SKM-1 treated with dmso at 0.1 percent for 144 hours (cell line): Measurements from ENCODE around the gene TMEM120B.
"Not testable (repeated sequence)": the region's sequence is repeated elsewhere in the genome, so short reads cannot be mapped to it uniquely, and the experiment has no call there.

Experiments
- DNase-seq: peaks from one replicate; lab custom pipeline; 2025; ENCODE audit not compliant: unreplicated experiment; lab: John Stamatoyannopoulos, UW

TMEM120B gene

GRCh38 chr12:121789800-121790728, 77.5 kb downstream of the TMEM120B start:
- DNase-seq: peak; percentile 74

GRCh38 chr12:121790785-121791184, 78.2 kb downstream of the TMEM120B start:
- DNase-seq: not testable (repeated sequence)

GRCh38 chr12:121791671-121792551, 79.4 kb downstream of the TMEM120B start:
- no peak for DNase-seq

- DNase-seq: no peak
Measured at GRCh38 chr12:121792607-121793439, 80.3 kb downstream of the TMEM120B start.

- no peak for DNase-seq
Measured at GRCh38 chr12:121793440-121793837, 80.9 kb downstream of the TMEM120B start, which contains the start of gene RHOF. TSS of gene RHOF (minus strand) at chr12:121793688. CDS start at chr12:121793633, 55 bp downstream.

- DNase-seq: peak; percentile 66
Measured at GRCh38 chr12:121793838-121794533, 81.4 kb downstream of the TMEM120B start.

- no peak for DNase-seq
Measured at GRCh38 chr12:121794534-121795033, 82.0 kb downstream of the TMEM120B start.

- DNase-seq: peak; percentile 48
Measured at GRCh38 chr12:121795034-121795968, 82.7 kb downstream of the TMEM120B start.

- DNase-seq: no peak
Measured at GRCh38 chr12:121796855-121797751, 84.6 kb downstream of the TMEM120B start.

GRCh38 chr12:121797937-121798786, 85.6 kb downstream of the TMEM120B start:
- DNase-seq: no peak

- no peak for DNase-seq
Measured at GRCh38 chr12:121798787-121799155, 86.2 kb downstream of the TMEM120B start.

GRCh38 chr12:121799156-121799841, 86.7 kb downstream of the TMEM120B start:
- DNase-seq: peak; percentile 27

- DNase-seq: peak; percentile 33
Measured at GRCh38 chr12:121799842-121800693, 87.5 kb downstream of the TMEM120B start.

- no peak for DNase-seq
Measured at GRCh38 chr12:121800694-121801594, 88.4 kb downstream of the TMEM120B start.
